Stimulated activated naive CD8-positive, alpha-beta T cell treated with anti-CD3 and anti-CD28 coated beads, Interleukin-15, amount 100 ng/mL, for 72 hours (primary cell): Measurements from ENCODE around the gene SLC39A11.
"Not testable (repeated sequence)": the region's sequence is repeated elsewhere in the genome, so short reads cannot be mapped to it uniquely, and the experiment has no call there.

ENCODE experiments used
- ATAC-seq: fragments of 150-1000 bp; cut with Tn5 transposase; 2 replicates; pipeline ENCODE4 v1.10.0; 2021; ENCODE audit warnings: mild to moderate bottlenecking, moderate library complexity
- DNase-seq, 2 donors: peaks; one replicate each; pipeline ENCODE4 v3.0.0; 2021 to 2022
- H3K27ac Mint-ChIP-seq, 2 donors: one replicate each; pipeline ENCODE4 v1.8.0; 2022; ENCODE audit warnings: mild to moderate bottlenecking in 2 of 2, mixed read lengths in 2 of 2, moderate library complexity in 2 of 2
- H3K27me3 Mint-ChIP-seq: one replicate; pipeline ENCODE4 v1.8.0; 2022; ENCODE audit warnings: mixed read lengths
- H3K4me1 Mint-ChIP-seq: one replicate; pipeline ENCODE4 v1.8.0; 2022; ENCODE audit warnings: mild to moderate bottlenecking, mixed read lengths
- H3K4me3 Mint-ChIP-seq, 2 donors: one replicate each; pipeline ENCODE4 v1.8.0; 2022; ENCODE audit warnings: mild to moderate bottlenecking in 2 of 2, mixed read lengths in 2 of 2, moderate library complexity in 1 of 2
- H3K9me3 Mint-ChIP-seq, 2 donors: one replicate each; pipeline ENCODE4 v1.8.0; 2022; ENCODE audit warnings: mixed read lengths in 2 of 2

SLC39A11 gene

DNA sequence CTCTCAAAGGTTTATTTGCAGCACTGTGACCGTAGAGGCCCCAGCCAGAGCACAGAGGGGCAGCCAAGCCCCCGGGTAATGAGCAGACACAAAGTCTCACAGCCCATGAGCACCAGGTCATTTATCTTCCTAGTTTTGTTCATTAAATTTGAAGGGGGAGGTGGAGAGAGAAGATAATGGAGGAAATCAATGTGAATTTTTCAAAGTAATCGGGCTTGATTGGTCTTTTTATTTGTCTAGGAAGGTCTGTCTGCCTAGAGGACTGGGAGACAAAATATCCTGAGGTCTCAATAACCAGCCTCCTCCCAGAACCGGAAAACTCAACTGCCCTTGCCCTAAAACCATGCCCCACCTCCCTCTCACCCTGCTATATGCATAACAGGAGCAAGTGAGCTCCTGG is 189.0 kb downstream of the SLC39A11 start:
- DNase-seq (no peak), ATAC-seq (no peak)
- Mint-ChIP-seq H3K4me1 (no peaks in the 10 kb centered on the region), H3K9me3 (no peaks in the 10 kb centered on the region), H3K27me3 (no peaks in the 10 kb centered on the region), H3K27ac (no peak overlapping the region), H3K4me3 (no peak overlapping the region)

DNA sequence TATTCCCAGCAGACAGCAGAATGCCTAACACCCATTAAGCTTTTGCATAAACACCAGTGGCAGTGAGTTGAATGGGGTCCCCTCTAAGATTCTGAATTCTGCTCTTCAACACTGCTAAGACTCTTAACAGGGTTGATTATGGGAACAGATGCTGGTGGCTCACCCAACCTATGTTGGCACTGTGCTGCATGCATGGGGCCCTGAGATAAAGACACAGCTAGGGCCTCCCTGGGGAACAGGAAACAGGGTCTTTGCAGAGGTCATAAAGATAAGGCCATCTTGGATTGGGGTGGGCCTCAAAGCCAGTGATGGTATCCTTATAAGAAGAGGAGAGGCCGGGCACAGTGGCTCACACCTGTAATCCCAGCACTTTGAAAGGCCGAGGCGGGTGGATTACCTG is 190.8 kb downstream of the SLC39A11 start:
- DNase-seq (no peak), ATAC-seq (no peak)
- Mint-ChIP-seq H3K27me3 (no peaks in the 10 kb centered on the region), H3K27ac (no peak overlapping the region), H3K4me1 (no peaks in the 10 kb centered on the region), H3K9me3 (no peaks in the 10 kb centered on the region), H3K4me3 (no peak overlapping the region)

DNA sequence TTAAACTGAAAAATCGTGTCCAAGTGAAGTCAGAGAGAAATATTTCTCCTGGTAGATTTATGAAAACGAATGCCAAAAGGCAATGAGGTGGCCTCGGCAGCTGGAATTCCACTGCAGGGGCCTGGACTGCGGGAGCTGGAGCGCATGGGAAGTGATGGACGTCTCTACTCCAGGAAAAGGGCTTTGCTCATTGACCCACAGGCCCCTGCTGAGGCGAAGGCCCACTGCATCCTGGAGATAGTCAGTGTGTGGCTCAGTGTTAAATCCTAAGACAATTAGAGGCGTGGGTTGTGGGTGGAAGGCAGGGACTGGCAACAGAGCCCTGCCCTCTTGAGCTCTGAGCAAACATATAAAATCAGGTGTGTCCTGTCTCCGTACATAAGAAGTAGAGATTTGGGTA is 191.4 kb downstream of the SLC39A11 start:
- DNase-seq (no peak), ATAC-seq (no peak)
- H3K27me3 Mint-ChIP-seq, result no peaks in the 10 kb centered on the region
- H3K9me3 Mint-ChIP-seq, result no peaks in the 10 kb centered on the region
- H3K4me3 Mint-ChIP-seq, result no peak overlapping the region
- no peaks in the 10 kb centered on the region for H3K4me1 Mint-ChIP-seq
- no peak overlapping the region for H3K27ac Mint-ChIP-seq

DNA sequence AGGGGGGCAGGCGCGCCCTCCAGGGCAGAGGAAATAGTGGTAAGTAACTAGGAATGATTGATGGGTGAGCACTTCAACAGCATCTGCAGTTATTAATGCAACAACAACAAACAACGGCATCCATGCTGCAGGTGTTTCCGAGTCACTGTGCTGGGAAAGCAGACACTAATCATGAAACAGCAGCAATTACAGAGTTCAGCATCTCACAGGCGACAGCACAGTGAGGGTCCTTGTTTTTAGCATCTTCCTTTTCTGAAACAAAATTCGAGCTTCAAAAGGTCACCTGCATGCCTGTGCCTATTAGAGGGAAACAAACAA is 191.9 kb downstream of the SLC39A11 start:
- Mint-ChIP-seq H3K27me3 (no peaks in the 10 kb centered on the region), H3K27ac (no peak overlapping the region), H3K9me3 (no peaks in the 10 kb centered on the region), H3K4me3 (no peak overlapping the region), H3K4me1 (no peaks in the 10 kb centered on the region)
- no peak for ATAC-seq
- DNase-seq, result no peak

DNA sequence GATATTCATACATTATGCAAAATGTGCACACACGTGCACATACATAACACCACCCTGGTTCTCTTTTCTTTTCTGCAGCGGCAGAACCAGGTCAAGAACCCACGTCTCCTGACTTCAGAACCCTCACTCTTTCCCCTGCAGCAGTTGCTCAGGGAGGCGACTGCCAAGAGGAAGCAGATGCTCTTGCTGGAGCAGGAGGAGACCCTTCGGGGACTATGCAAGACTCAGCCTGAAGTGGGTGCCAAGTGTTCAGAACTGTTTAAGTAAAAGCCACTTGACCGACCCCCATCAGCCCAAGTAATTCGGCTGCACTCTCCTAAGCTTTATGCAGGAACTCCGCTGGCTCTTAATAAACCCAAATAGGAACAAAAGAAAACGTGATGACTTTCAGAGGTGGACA is 193.8 kb downstream of the SLC39A11 start:
- ATAC-seq (no peak), DNase-seq (no peak)
- Mint-ChIP-seq H3K9me3 (no peaks in the 10 kb centered on the region), H3K27me3 (no peaks in the 10 kb centered on the region), H3K4me1 (no peaks in the 10 kb centered on the region), H3K27ac (no peak overlapping the region), H3K4me3 (no peak overlapping the region)

DNA sequence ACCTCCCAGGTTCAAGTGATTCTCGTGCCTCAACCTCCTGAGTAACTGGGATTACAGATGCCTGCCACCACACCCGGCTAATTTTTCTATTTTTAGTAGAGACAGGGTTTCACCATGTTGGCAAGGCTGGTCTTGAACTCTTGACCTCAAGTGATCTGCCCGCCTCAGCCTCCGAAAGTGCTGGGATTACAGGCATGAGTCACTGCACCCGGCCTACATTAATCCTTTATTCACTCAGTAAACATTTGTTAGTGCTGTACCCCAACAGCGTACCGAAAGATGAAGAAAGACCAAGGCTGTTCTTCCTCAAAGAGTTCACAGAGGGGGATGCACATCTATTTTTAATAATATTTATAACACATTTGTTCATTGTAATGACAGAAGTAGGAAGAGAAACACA is 196.2 kb downstream of the SLC39A11 start:
- not testable (repeated sequence) for H3K27ac Mint-ChIP-seq, H3K4me3 Mint-ChIP-seq, ATAC-seq, H3K9me3 Mint-ChIP-seq, DNase-seq, H3K27me3 Mint-ChIP-seq, H3K4me1 Mint-ChIP-seq

DNA sequence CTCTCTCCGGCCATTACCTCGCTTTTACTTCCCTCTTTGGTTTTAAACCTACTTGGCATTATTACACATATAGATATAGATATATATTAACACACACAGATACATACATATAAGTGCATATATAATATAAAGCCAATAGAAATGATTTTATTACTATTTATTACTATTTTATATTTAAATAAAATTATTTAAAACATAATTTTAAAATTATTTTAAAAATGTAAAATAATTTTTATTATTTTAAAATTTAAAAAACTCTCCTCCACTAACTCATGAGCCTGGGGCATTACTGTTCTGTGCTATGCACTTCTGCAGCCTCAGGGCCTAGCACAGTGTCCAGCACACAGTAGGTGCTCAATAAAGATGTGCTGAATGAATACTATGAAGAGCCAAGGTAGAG is 200.9 kb downstream of the SLC39A11 start:
- peaks cover 17% of the 10 kb centered on the region for H3K4me1 Mint-ChIP-seq
- DNase-seq (no peak), ATAC-seq (no peak)
- no peak overlapping the region for H3K4me3 Mint-ChIP-seq
- H3K9me3 Mint-ChIP-seq, result peaks cover 1 to 5% of the 10 kb centered on the region in 2 donors
- H3K27me3 Mint-ChIP-seq, result no peaks in the 10 kb centered on the region
- H3K27ac Mint-ChIP-seq, result peak overlapping the region in 1 of 2 donors; percentile 60

DNA sequence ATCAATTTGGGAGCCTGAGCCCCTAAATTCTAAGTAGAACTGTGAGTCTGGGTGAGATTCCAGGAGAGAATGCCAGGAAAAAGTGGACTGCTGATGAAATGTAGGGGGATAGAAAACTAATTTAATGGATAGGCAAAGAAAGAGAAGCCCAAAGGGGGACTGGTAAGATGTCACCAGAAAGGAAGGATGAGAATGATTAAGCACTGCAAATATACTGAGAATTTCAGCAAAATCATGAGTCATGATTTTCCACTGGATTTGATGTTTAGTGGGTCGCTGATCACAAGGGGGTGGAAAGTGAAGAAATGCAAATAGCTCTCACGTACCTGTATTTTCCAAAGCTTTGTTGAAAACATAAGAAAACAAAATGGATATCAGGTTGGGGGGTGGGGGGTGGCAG is 201.8 kb downstream of the SLC39A11 start:
- Mint-ChIP-seq H3K9me3 (peaks cover 11% of the 10 kb centered on the region in 2 donors), H3K27me3 (no peaks in the 10 kb centered on the region), H3K27ac (peak overlapping the region; percentile 35 to 41), H3K4me1 (peaks cover 17% of the 10 kb centered on the region), H3K4me3 (no peak overlapping the region)
- no peak for ATAC-seq
- DNase-seq, result no peak

DNA sequence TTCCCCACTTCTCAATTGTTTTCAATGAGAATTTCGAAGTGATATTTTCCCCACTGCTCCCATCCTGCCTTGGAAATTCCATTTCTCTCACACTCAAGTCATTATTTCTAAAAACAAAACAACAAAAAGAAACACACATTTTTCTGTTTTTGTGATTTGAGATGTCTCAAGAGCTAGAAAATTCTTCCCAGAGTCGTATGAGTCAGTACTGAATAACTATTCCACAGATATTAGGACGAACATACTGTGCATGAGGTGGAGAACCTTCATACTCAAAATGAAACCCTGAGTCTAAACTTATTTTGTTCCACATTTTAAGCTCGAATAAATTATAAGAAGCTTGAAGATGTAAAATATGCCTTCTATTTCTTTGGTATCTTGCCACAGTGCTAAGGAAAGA is 204.6 kb downstream of the SLC39A11 start:
- Mint-ChIP-seq H3K9me3 (peaks cover 11% of the 10 kb centered on the region in 2 donors), H3K27ac (no peak overlapping the region), H3K4me1 (peaks cover 17% of the 10 kb centered on the region), H3K4me3 (no peak overlapping the region), H3K27me3 (no peaks in the 10 kb centered on the region)
- DNase-seq, result no peak
- ATAC-seq, result no peak

DNA sequence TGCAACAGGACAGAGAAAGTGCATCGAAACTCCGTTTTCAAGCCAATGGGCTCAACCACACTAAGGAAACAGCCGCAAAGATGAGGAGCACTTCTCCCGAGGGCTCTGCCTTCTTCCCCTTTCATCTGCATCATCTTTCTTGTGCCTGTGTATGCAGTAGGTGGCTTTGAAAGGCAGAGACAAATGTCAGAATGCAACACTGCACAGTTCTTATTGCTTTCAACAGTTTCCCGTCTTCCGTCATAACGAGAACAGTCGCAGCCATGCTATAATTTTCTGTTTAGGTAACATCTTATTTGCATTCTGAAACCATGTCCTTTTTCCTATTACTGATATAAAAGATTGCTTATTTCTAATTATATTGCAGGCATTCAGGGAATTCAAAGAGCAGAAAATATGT is 205.2 kb downstream of the SLC39A11 start:
- ATAC-seq (no peak), DNase-seq (no peak)
- peaks cover 11 to 14% of the 10 kb centered on the region in 2 donors for H3K9me3 Mint-ChIP-seq
- H3K4me3 Mint-ChIP-seq, result no peak overlapping the region
- no peaks in the 10 kb centered on the region for H3K27me3 Mint-ChIP-seq
- H3K4me1 Mint-ChIP-seq, result peaks cover 17% of the 10 kb centered on the region
- H3K27ac Mint-ChIP-seq, result no peak overlapping the region

DNA sequence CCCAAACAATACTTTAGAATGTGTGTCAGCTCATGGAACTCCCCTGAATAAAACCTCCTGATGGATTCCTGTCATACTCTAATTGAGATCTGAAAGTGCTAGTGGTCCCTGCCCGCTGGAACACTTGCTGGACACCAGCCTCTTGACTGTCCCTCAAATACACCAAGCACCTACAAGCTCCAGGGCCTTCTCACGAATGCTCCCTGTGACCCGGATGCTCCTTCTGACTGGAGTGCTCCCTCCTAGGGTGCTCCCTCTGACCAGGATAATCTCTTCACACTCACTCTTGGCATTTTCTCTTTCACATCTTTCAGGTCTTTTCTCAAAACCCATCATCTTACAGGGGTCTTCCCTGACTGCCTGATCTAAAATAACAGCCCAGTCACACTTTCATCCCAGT is 205.9 kb downstream of the SLC39A11 start:
- H3K4me1 Mint-ChIP-seq, result peaks cover 16% of the 10 kb centered on the region
- DNase-seq (no peak), ATAC-seq (no peak)
- H3K27me3 Mint-ChIP-seq, result no peaks in the 10 kb centered on the region
- peaks cover 11 to 16% of the 10 kb centered on the region in 2 donors for H3K9me3 Mint-ChIP-seq
- H3K4me3 Mint-ChIP-seq, result no peak overlapping the region
- H3K27ac Mint-ChIP-seq, result no peak overlapping the region

DNA sequence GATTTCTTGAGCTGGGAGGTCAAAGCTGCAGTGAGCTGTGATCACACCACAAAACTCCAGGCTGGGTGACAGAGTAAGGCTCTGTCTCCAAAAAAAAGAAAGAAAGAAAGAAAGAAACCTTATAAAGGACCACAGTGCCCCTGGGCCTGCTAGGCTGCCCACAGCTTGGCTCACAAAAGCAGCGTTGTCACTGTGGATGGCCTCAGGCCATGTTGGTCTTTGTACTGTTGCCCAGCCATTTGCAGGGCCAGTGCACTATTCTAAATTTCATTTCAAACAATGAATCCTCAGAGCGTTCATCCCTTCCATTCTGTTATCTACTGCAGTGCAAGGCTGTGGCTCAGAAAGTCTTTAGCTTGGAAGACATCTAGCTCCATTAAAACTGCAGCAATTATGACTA is 208.4 kb downstream of the SLC39A11 start:
- H3K9me3 Mint-ChIP-seq, result peaks cover 27 to 31% of the 10 kb centered on the region in 2 donors
- no peak overlapping the region for H3K4me3 Mint-ChIP-seq
- ATAC-seq (no peak), DNase-seq (no peak)
- no peaks in the 10 kb centered on the region for H3K4me1 Mint-ChIP-seq
- no peaks in the 10 kb centered on the region for H3K27me3 Mint-ChIP-seq
- no peak overlapping the region for H3K27ac Mint-ChIP-seq

DNA sequence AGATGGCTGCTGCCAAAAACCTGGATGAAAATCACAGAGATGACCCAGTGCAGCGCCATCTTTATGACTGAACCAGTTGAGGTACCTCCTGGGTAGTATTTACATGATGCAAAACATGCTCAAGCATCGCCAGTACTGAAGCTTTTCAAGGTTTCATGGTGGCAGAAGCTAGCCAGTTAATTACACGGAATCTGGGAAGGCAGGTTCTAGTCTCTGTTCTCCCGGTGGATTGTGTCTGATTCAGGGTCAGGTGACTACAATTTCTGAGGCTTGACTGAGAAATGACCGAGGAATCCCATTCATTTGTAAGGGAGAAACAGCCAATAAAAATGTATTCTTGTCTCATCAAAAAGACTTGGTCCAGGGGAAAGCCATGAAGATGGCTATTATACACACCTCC is 209.1 kb downstream of the SLC39A11 start:
- peak overlapping the region in 1 of 2 donors; percentile 52 for H3K27ac Mint-ChIP-seq
- no peaks in the 10 kb centered on the region for H3K4me1 Mint-ChIP-seq
- ATAC-seq (no peak), DNase-seq (no peak)
- H3K4me3 Mint-ChIP-seq, result no peak overlapping the region
- no peaks in the 10 kb centered on the region for H3K27me3 Mint-ChIP-seq
- H3K9me3 Mint-ChIP-seq, result peaks cover 34 to 37% of the 10 kb centered on the region in 2 donors

DNA sequence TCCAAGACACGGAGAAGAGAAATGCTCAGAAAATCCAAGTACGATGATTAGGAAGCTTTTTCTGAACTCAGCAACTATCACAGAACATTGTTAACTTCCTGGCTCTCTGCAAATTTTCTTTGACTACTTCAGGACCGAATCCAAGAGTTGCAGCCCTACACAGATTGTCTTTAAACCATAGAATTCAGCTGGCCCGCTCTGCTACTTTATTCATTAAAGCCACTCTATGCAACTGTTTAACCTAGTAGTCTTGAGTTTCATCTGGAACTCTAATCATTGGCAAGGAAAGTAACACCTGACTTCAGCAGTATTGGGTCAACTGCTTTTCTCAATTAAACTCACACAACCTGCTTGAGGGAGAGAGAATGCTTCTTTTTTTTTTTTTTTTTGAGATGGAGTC is 210.1 kb downstream of the SLC39A11 start:
- Mint-ChIP-seq H3K4me1 (no peaks in the 10 kb centered on the region), H3K4me3 (no peak overlapping the region), H3K27ac (no peak overlapping the region), H3K9me3 (peaks cover 38 to 39% of the 10 kb centered on the region in 2 donors), H3K27me3 (no peaks in the 10 kb centered on the region)
- DNase-seq (no peak), ATAC-seq (no peak)

DNA sequence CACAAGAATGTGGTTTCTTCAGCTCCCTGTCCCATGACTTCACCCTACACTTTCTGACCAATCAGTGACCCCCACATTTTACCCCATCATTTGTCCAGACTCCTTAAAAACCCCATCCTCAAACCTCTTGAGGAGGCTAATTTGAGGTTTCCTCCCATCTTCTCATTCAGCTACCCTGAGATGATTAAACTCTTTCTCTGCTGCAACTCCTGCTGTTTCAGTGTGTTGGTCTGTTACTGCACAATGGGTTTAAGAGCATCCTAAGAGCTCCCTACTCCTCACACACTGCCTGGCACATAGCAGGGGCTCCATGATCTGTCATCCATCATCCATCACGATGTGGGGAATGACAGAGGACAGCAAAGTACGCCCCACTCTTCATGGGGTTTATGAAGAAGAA is 212.6 kb downstream of the SLC39A11 start:
- ATAC-seq, result no peak
- DNase-seq, result no peak
- no peaks in the 10 kb centered on the region for H3K4me1 Mint-ChIP-seq
- no peak overlapping the region for H3K27ac Mint-ChIP-seq
- no peak overlapping the region for H3K4me3 Mint-ChIP-seq
- H3K27me3 Mint-ChIP-seq, result no peaks in the 10 kb centered on the region
- peaks cover 35 to 53% of the 10 kb centered on the region in 2 donors for H3K9me3 Mint-ChIP-seq

DNA sequence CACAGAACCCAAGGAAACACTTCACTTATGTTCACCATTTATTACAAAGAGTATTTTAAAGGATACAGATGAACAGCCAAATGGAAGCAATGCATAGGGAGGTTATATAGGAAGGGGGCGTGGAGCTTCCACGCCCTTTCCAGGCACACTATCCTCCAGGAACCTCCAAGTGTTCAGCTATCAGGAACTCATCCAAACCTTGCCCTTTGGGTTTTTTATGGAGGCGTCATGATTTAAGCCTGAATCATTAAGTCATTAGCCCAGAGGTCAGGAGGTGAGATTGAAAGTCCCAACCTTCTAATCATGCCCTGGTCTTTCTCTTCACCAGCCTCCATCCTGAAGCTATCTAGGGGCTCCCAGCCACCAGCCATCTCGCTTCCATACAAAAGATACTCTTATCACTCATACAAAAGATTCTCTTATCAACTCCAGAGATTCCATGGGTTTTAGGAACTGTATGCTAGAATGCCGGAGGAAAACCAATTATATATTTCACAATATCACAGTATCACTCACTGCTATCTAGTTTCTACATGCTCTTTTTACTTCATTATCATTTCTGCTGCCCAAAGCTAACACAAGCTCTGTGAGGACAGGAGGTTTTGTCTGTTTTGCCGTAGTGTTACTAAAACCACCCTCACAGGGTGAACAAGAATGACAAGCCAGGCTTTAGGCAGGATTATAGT is 213.4 kb downstream of the SLC39A11 start:
- Mint-ChIP-seq H3K27me3 (no peaks in the 10 kb centered on the region), H3K9me3 (peaks cover 41 to 61% of the 10 kb centered on the region in 2 donors), H3K27ac (no peak overlapping the region), H3K4me3 (no peak overlapping the region), H3K4me1 (no peaks in the 10 kb centered on the region)
- DNase-seq, result no peak
- ATAC-seq, result no peak

DNA sequence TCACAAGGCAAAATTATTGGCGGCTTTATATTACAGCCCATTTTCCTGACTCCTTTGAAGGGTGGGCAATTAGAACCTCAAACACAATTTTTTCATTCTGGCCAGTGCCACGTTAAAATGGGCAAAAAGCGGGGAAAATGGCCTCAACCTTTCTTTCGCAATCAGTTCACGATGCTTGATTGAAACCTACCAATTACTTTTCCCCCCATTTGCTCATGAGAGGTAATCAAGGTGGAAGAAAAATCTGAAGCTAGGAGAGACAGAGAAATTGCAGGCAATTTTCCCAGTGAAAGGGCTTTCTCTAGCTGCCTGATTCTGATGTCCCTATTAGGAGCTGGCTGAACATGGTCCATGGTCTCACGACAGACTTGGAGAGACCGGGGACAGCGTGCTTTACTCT is 215.1 kb downstream of the SLC39A11 start:
- H3K27ac Mint-ChIP-seq, result no peak overlapping the region
- no peaks in the 10 kb centered on the region for H3K4me1 Mint-ChIP-seq
- peaks cover 44 to 68% of the 10 kb centered on the region in 2 donors for H3K9me3 Mint-ChIP-seq
- H3K27me3 Mint-ChIP-seq, result no peaks in the 10 kb centered on the region
- no peak for ATAC-seq
- no peak for DNase-seq
- no peak overlapping the region for H3K4me3 Mint-ChIP-seq
